VCaP (cell line): Measurements from ENCODE around the gene ADH6.

Experiments used
- H3K27ac ChIP-seq: fragments of 450-650 bp; 2 replicates; pipeline ENCODE4 v1.5.1; 2017
- TF ChIP-seq, protein P1 (sequence below): fragments of 450-650 bp; conservative IDR thresholded peaks from 2 replicates; pipeline ENCODE4 v1.5.1; 2017; ENCODE audit warnings: mild to moderate bottlenecking, moderate library complexity

ADH6 gene

GRCh38 chr4:99221980-99222379 lies 2.9 kb upstream of the ADH6 start:
- H3K27ac ChIP-seq = no peak overlapping the region
- TF ChIP-seq, protein P1, sequence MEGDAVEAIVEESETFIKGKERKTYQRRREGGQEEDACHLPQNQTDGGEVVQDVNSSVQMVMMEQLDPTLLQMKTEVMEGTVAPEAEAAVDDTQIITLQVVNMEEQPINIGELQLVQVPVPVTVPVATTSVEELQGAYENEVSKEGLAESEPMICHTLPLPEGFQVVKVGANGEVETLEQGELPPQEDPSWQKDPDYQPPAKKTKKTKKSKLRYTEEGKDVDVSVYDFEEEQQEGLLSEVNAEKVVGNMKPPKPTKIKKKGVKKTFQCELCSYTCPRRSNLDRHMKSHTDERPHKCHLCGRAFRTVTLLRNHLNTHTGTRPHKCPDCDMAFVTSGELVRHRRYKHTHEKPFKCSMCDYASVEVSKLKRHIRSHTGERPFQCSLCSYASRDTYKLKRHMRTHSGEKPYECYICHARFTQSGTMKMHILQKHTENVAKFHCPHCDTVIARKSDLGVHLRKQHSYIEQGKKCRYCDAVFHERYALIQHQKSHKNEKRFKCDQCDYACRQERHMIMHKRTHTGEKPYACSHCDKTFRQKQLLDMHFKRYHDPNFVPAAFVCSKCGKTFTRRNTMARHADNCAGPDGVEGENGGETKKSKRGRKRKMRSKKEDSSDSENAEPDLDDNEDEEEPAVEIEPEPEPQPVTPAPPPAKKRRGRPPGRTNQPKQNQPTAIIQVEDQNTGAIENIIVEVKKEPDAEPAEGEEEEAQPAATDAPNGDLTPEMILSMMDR = no peak

DNA sequence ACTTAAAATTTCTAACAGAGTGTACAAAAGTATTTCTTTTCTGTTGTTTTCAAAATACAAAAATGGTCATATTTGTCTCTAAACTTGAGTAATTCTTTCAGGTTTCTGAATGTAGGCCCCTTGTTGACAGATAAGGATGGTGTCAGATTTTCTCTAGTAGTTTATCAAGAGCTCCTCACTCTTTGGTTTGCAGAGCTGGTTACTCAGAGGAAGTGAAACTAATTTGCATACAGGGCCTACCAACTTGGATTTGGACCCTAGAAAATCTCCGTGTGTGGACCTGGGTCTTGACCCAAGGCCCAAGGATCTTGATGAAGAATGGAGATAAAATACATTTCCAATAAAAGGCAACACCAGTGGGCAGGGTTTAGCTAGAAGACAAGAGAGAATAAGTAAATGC lies 433 bp upstream of the ADH6 start:
- TF ChIP-seq, protein P1 = no peak
- no peak overlapping the region for H3K27ac ChIP-seq

- no peak overlapping the region for H3K27ac ChIP-seq
Observed at GRCh38 chr4:99215521-99215920, 3.5 kb downstream of the ADH6 start.

DNA sequence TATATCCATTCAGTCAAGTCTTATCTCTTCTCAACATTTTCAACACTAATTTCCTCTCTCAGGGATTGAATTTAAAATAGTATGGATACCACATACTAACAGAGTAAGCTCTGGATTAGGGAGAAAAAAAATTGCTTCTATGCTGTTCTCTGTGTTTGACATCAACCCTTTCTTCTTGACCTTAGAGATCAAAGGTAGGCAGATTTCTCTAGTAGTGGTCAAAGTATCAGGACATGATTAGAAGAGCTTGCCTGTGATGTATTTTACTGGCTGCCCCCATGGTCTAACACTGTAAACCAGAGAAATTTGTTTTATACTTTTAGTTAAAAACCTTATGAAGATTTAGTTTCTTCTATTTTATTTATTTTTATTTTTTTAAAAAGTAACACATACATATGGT lies 8.3 kb downstream of the ADH6 start:
- TF ChIP-seq, protein P1 = no peak
- no peak overlapping the region for H3K27ac ChIP-seq

More at GRCh38 chr4:99215521-99215920, 3.5 kb downstream of the ADH6 start:
- TF ChIP-seq, protein P1 = no peak

GRCh38 chr4:99209671-99210070 lies 9.4 kb downstream of the ADH6 start:
- TF ChIP-seq, protein P1 = no peak
- H3K27ac ChIP-seq = no peak overlapping the region

GRCh38 chr4:99208719-99209075 lies 10.3 kb downstream of the ADH6 start:
- TF ChIP-seq, protein P1 = no peak
- H3K27ac ChIP-seq = no peak overlapping the region

GRCh38 chr4:99207911-99208718 lies 10.9 kb downstream of the ADH6 start:
- no peak overlapping the region for H3K27ac ChIP-seq
- TF ChIP-seq, protein P1 = no peak
